Measurements from ENCODE around the gene SYNJ2. TPM values are rescaled to one million over a fixed set of nuclear protein-coding genes. Genes with fewer than 3 reads are reported as not detected.

Gene SYNJ2
- total and polyA plus RNA-seq, 2 of the 4 experiments (the other 2 are of a cell fraction) = 40.8 to 45.2 TPM

DNA sequence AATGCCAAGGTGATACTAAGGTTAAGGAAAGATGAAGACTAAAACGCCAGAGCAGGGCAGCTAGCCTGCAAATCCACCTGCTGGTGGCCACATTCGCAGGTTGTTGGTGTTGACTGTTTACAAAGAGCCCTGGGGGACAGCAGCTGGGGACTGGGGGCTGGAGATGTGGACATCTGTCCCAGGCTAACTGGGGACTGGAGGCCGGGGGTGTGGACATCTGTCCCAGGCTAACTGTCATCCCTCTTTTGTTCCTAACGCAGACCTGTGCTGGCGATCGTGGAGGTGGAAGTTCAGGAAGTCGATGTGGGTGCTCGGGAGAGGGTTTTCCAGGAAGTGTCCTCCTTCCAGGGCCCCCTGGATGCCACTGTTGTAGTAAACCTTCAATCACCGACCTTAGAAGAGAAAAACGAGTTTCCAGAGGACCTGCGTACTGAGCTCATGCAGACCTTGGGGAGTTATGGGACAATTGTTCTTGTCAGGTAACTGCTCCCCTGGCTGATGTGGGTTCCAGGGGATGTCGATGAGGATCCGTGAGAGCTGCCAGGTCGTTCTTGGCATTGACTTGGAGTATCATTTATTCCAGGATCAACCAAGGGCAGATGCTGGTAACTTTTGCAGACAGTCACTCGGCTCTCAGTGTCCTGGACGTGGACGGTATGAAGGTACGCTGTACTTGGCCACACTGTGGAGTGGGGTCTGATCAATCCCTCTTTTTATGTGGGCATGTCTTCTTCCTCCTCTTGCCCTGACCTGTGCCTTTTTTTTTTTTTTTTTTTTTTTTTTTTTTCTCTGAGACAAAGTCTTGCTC, 99.4 kb downstream of the SYNJ2 start:
- no peak overlapping the region for H4K8ac ChIP-seq (ENCODE audit: low read depth in 2 of 2, low read length in 2 of 2)
- H4K91ac ChIP-seq (ENCODE audit: insufficient read depth, low read depth, low read length) = no peak overlapping the region
- intact Hi-C loops (cut with micrococcal nuclease) (no loop called here), in situ Hi-C loops (cut with MboI; ENCODE audit: low sequenced_read_pairs) (no loop called here), dilution Hi-C loops (cut with HindIII; ENCODE audit: low sequenced_read_pairs, unreplicated experiment) (no loop called here)
- H3K18ac ChIP-seq (ENCODE audit: low read depth, low read length) = no peak overlapping the region
- no peak overlapping the region for H3K56ac ChIP-seq (ENCODE audit: extremely low read depth, insufficient read depth, low read length)
- ATAC-seq (ENCODE audit: low read depth) (no peak), DNase-seq (no peak)
- H4K5ac ChIP-seq (ENCODE audit: low read depth, low read length) = no peak overlapping the region
- no peak overlapping the region for H3K27ac ChIP-seq (ENCODE audit: insufficient read depth, low read length)
- H3K9ac ChIP-seq (ENCODE audit: low read depth, low read length) = no peak overlapping the region
- no peak overlapping the region for H2AK9ac ChIP-seq (replicated peaks; ENCODE audit: low read depth, low read length, poor library complexity)
- no peak overlapping the region for H2BK20ac ChIP-seq (ENCODE audit: low read depth, low read length)
- no peak overlapping the region for H3K4ac ChIP-seq (ENCODE audit: low read depth, low read length)
- no peaks in the 10 kb centered on the region for H3K9me3 ChIP-seq (ENCODE audit: control insufficient read depth, insufficient read depth, low read length)
- H4K20me1 ChIP-seq (ENCODE audit: insufficient read depth, low read length) = no peaks in the 10 kb centered on the region
- BruUV-seq (replicated peaks) = no TSS peak
- ChIA-PET POLR2A (ENCODE audit: unreplicated experiment) (no interaction called here), CTCF (no interaction called here)
- H3K79me1 ChIP-seq (ENCODE audit: low read depth in 1 of 2, low read length in 2 of 2) = peaks cover 8 to 37% of the 10 kb centered on the region in 2 experiments
- no peak overlapping the region for H2BK5ac ChIP-seq (ENCODE audit: low read depth, low read length, poor library complexity, severe bottlenecking)
- H2AK5ac ChIP-seq (ENCODE audit: low read depth, low read length) = no peak overlapping the region
- H3K14ac ChIP-seq (replicated peaks; ENCODE audit: low read depth, low read length) = no peak overlapping the region
- 96% methylated on average over 3 of the region's 18 CpGs; no CpG with 5 or more reads in 1 of the 2 experiments for WGBS, 2 experiments (ENCODE audit: extremely low coverage in 2 of 2, insufficient read length in 1 of 2)
- peaks cover 9% of the 10 kb centered on the region for H3K9me1 ChIP-seq (ENCODE audit: insufficient read depth, low read length)
- no peak overlapping the region for H2BK120ac ChIP-seq (ENCODE audit: low read depth, low read length)
- H3K27me3 ChIP-seq (ENCODE audit: control insufficient read depth, insufficient read depth, low read length) = no peaks in the 10 kb centered on the region
- H2AFZ ChIP-seq (replicated peaks; ENCODE audit: low read length, poor library complexity) = no peak overlapping the region
- H2BK15ac ChIP-seq (ENCODE audit: low read depth, low read length) = no peak overlapping the region
- peaks cover 63% of the 10 kb centered on the region for H3K36me3 ChIP-seq (ENCODE audit: control insufficient read depth, insufficient read depth, low read length)
- no peak overlapping the region for H3K23ac ChIP-seq (ENCODE audit: low read depth, low read length)
- peaks cover 3% of the 10 kb centered on the region; the same call in 1 of the 2 replicates for H3K4me1 ChIP-seq (ENCODE audit: control insufficient read depth, insufficient read depth, low read length)
- TF ChIP-seq MXI1 (IDR thresholded peaks at IDR 0.05; ENCODE audit: borderline replicate concordance, low read depth, low read length) (no peak), RAD21 (IDR thresholded peaks at IDR 0.05; ENCODE audit: low read length) (no peak), RCOR1 (IDR thresholded peaks at IDR 0.05; ENCODE audit: insufficient replicate concordance, low read length) (no peak), MAZ (IDR thresholded peaks at IDR 0.05; ENCODE audit: borderline replicate concordance, low read depth, low read length) (no peak), BHLHE40 (IDR thresholded peaks at IDR 0.05; ENCODE audit: low read depth, low read length) (no peak), CEBPB (IDR thresholded peaks at IDR 0.05; ENCODE audit: low read depth, low read length) (no peak), SMC3 (IDR thresholded peaks at IDR 0.05; ENCODE audit: low read depth, low read length) (no peak), FOS (IDR thresholded peaks at IDR 0.05; ENCODE audit: low read depth, low read length) (no peak)
- TF ChIP-seq, protein P1, sequence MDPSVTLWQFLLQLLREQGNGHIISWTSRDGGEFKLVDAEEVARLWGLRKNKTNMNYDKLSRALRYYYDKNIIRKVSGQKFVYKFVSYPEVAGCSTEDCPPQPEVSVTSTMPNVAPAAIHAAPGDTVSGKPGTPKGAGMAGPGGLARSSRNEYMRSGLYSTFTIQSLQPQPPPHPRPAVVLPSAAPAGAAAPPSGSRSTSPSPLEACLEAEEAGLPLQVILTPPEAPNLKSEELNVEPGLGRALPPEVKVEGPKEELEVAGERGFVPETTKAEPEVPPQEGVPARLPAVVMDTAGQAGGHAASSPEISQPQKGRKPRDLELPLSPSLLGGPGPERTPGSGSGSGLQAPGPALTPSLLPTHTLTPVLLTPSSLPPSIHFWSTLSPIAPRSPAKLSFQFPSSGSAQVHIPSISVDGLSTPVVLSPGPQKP (IDR thresholded peaks at IDR 0.05; ENCODE audit: borderline replicate concordance, low read depth, low read length) = no peak
- no peak overlapping the region for H3K4me3 ChIP-seq (ENCODE audit: insufficient read depth, low read depth, low read length)
- no peak overlapping the region for H3K4me2 ChIP-seq (ENCODE audit: low read depth, low read length)
